HG02678 (cell line): ENCODE measurements around the gene LETMD1.
A peak's percentile ranks its signal among the peaks of the same experiment; 100 is the strongest.
"Not testable (repeated sequence)": the region's sequence is repeated elsewhere in the genome, so short reads cannot be mapped to it uniquely, and the experiment has no call there.

Experiments
- ATAC-seq: cut with Tn5 transposase; IDR thresholded peaks from one replicate; pipeline ENCODE4 v1.9.1; 2021; ENCODE audit warnings: mild to moderate bottlenecking, moderate library complexity; ENCODE audit not compliant: unreplicated experiment

Gene LETMD1

GRCh38 chr12:51047655-51048540, at the start of gene LETMD1:
Gene LETMD1 (plus strand): TSS chr12:51048327. CDS start chr12:51048357, 30 bp downstream.
- peak; percentile 96 for ATAC-seq

GRCh38 chr12:50999093-50999492, 49.0 kb upstream of the LETMD1 start:
- ATAC-seq = no peak

GRCh38 chr12:51000245-51000644, 47.9 kb upstream of the LETMD1 start:
- ATAC-seq = no peak

- ATAC-seq = no peak
Measured at GRCh38 chr12:51001799-51002198, 46.3 kb upstream of the LETMD1 start.

GRCh38 chr12:51004504-51004903, 43.6 kb upstream of the LETMD1 start:
- no peak for ATAC-seq

GRCh38 chr12:51005030-51005429, 43.1 kb upstream of the LETMD1 start:
- no peak for ATAC-seq

- no peak for ATAC-seq
Measured at GRCh38 chr12:51005671-51006070, 42.5 kb upstream of the LETMD1 start.

- no peak for ATAC-seq
Measured at GRCh38 chr12:51008329-51009055, 39.6 kb upstream of the LETMD1 start.

- no peak for ATAC-seq
Measured at GRCh38 chr12:51009056-51009440, 39.1 kb upstream of the LETMD1 start.

- ATAC-seq = no peak
Measured at GRCh38 chr12:51011955-51012354, 36.2 kb upstream of the LETMD1 start.

- ATAC-seq = no peak
Measured at GRCh38 chr12:51012570-51013236, 35.4 kb upstream of the LETMD1 start.

- no peak for ATAC-seq
Measured at GRCh38 chr12:51013441-51013840, 34.7 kb upstream of the LETMD1 start.

- ATAC-seq = not testable (repeated sequence)
Measured at GRCh38 chr12:51014467-51014866, 33.7 kb upstream of the LETMD1 start.

GRCh38 chr12:51017452-51017851, 30.7 kb upstream of the LETMD1 start:
- no peak for ATAC-seq

GRCh38 chr12:51018956-51019355, 29.2 kb upstream of the LETMD1 start:
- no peak for ATAC-seq

GRCh38 chr12:51019927-51020326, 28.2 kb upstream of the LETMD1 start:
- no peak for ATAC-seq

- ATAC-seq = no peak
Measured at GRCh38 chr12:51020448-51021182, 27.5 kb upstream of the LETMD1 start.

- ATAC-seq = no peak
Measured at GRCh38 chr12:51021694-51022093, 26.4 kb upstream of the LETMD1 start.

- ATAC-seq = no peak
Measured at GRCh38 chr12:51023625-51024382, 24.3 kb upstream of the LETMD1 start.

GRCh38 chr12:51025338-51025835, 22.7 kb upstream of the LETMD1 start:
- ATAC-seq = no peak
